GM12873 (cell line): ENCODE results near the gene CKAP5.

Source experiments
- CTCF ChIP-seq: IDR thresholded peaks from 2 replicates; pipeline ENCODE4 v1.5.1; 2012; ENCODE audit warnings: low read depth, mild to moderate bottlenecking, moderate library complexity, low read length, control low read depth; ENCODE audit not compliant: insufficient read depth; ENCODE audit errors: missing control alignments

The CKAP5 gene

GRCh38 chr11:46889689-46890475 is 43.8 kb upstream of the CKAP5 start:
- peak; percentile 89 for TF ChIP-seq CTCF

- no peak for TF ChIP-seq CTCF
Observed at GRCh38 chr11:46889251-46889650, 43.2 kb upstream of the CKAP5 start.

DNA sequence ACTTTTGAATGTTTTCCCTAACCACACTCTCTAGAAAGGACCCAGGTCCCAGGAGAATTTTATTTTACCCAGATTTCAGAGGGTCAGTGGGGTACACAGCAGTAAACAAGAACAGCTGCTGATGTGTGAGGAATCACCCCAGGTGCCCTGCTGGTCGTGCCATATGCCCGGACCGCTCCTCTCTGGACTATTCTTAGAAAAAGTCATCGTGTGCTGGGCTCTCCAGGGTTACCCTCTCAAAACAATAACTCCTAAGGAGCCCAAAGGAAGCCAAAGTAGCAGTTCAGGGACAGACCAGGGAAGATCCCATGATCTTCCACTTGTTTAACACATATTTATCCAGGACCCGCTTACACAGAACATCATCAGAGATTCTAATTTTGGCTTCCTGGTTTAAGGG is 42.6 kb upstream of the CKAP5 start:
- TF ChIP-seq CTCF: no peak

GRCh38 chr11:46886211-46886610 is 40.1 kb upstream of the CKAP5 start:
- TF ChIP-seq CTCF: no peak

- TF ChIP-seq CTCF: no peak
Observed at GRCh38 chr11:46879056-46879585, 33.0 kb upstream of the CKAP5 start.

GRCh38 chr11:46877580-46877979 is 31.5 kb upstream of the CKAP5 start:
- TF ChIP-seq CTCF: no peak

DNA sequence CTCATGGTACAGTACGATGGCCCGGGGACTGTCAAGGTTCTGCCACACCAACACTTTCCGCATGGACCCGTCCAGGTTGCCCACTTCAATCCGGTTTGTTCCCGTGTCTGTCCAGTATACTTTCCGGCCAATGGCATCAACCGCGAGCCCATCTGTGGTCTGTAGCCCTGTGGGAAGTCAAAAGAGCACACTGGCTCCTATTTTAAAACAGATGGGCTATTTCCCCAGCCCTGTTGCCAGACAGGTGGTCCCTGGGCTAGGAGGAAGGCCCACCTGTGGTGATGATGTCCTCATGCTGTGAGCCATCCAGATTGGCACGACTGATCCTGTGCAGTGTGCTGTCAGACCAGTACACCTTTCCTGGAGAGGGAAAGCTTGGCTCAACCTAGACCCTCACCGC is 30.4 kb upstream of the CKAP5 start:
- TF ChIP-seq CTCF: no peak
